LNCaP clone FGC (cell line): ENCODE data around the gene PITRM1.

Experiments
- DNase-seq: peaks from one replicate; pipeline ENCODE4 v3.0.0-alpha.2; 2011; ENCODE audit warnings: low read depth
- H3K4me3 ChIP-seq: 2 replicates; pipeline ENCODE4 v1.5.1; 2011; ENCODE audit warnings: mild to moderate bottlenecking, low read depth, low read length, control low read depth
- TF ChIP-seq, protein P1 (sequence below): IDR thresholded peaks from 2 replicates; pipeline ENCODE4 v1.5.1; 2012; ENCODE audit warnings: mild to moderate bottlenecking; ENCODE audit not compliant: control insufficient read depth, insufficient read depth; ENCODE audit errors: extremely low read depth

Gene PITRM1

DNA sequence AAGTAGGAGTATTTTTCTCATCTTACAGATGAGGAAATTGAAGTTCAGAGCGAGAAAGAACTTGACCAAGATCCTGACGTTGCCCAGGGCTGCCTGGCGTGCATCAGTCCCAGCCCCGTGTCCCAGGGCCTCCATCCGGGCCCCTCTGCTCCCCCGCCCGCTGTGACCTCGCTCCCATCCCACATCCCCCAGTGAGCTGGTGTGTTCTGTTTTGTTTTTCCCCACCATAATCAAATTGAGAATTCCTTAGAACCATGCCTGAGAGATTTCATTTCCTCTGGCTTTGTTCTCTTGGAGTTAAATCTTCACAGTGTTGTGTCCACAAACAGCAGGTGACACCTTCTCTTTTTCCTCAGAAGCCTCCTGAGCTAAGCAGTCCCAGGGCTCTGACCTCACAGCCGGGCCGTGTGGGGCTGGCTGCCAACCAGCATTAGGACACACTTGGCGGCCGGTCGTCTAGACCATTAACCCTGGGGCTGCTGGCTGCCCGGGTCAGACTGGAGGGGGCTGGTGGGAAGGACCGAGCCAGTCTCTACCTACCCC lies 60.9 kb downstream of the PITRM1 start:
- TF ChIP-seq, protein P1, sequence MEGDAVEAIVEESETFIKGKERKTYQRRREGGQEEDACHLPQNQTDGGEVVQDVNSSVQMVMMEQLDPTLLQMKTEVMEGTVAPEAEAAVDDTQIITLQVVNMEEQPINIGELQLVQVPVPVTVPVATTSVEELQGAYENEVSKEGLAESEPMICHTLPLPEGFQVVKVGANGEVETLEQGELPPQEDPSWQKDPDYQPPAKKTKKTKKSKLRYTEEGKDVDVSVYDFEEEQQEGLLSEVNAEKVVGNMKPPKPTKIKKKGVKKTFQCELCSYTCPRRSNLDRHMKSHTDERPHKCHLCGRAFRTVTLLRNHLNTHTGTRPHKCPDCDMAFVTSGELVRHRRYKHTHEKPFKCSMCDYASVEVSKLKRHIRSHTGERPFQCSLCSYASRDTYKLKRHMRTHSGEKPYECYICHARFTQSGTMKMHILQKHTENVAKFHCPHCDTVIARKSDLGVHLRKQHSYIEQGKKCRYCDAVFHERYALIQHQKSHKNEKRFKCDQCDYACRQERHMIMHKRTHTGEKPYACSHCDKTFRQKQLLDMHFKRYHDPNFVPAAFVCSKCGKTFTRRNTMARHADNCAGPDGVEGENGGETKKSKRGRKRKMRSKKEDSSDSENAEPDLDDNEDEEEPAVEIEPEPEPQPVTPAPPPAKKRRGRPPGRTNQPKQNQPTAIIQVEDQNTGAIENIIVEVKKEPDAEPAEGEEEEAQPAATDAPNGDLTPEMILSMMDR: no peak
- no peak for DNase-seq

DNA sequence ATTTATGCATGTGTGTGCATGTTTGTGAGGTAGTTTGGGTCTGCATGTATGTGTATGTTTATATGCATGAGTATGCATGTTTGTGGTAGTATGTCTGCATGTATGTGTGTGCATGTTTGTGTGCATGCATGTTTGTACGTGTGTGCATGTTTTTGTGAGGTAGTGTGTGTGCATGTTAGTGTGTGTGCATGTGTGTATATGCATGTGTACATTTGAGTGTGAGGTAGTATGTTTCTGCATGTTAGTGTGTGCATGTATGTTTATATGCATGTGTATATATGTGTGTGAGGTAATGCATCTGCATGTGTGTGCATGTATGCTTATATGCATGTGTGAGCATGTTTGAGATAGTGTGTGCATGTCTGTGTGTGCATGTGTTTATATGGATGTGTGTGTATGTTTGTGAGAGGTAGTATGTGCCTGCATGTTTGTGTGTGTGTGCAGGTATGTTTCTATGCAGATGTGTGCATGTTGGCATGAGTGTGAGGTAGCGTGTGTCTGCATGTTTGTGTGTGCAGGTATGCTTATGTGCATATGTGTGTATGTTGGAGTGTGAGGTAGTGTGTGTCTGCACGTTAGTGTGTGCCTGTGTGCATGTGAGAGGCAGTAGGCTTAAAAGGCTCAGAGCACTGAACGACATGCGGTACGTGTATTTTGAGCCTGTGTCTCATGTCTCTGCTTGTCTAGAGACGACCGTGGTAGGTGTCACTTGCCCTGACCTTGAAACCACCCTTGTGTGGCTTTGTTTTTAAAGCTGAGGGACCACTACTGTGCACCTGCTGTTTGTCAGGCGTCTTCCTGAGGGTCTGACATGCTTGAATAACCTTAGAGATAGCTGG lies 61.6 kb downstream of the PITRM1 start:
- DNase-seq: no peak
- H3K4me3 ChIP-seq: no peak overlapping the region
- TF ChIP-seq, protein P1: no peak

More for the DNA sequence above, 60.9 kb downstream of the PITRM1 start:
- no peak overlapping the region for H3K4me3 ChIP-seq

DNA sequence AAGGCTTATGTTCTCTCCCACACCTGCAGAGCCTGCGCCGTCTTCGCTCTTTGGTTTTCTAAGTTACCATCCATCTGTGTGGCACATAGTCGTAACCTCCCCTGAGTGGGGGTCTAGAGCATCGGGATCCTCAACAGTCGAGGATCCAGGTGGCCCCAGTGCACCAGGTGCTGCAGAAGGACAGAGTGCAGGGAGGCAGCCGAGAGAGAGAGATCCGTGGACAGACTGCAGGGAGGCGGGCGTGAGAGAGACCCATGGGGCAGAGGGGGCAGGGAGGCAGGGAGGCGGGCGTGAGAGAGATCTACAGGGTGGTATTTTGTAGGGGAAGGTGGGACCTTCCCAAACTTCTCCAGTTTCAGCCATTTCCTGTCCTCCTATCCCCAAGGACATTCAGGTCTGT lies 62.9 kb downstream of the PITRM1 start:
- TF ChIP-seq, protein P1: no peak
- no peak for DNase-seq
- no peak overlapping the region for H3K4me3 ChIP-seq

DNA sequence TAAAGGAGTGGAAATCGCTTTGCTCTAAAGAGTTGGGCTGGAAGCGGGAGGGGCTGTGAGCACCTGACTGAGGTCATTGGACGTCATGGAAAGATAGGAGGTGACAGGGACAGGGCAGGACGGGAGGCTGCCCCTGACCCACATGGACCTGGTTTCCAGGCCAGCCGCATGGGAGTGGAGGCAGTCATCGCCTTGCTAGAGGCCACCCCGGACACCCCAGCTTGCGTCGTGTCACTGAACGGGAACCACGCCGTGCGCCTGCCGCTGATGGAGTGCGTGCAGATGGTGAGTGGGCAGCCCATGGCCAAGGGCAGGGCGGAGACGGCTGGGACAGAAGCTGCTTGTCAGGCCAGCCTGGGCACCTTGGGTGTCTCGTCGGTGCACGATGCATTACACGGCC lies 63.4 kb downstream of the PITRM1 start:
- no peak overlapping the region for H3K4me3 ChIP-seq
- DNase-seq: no peak
- TF ChIP-seq, protein P1: no peak

DNA sequence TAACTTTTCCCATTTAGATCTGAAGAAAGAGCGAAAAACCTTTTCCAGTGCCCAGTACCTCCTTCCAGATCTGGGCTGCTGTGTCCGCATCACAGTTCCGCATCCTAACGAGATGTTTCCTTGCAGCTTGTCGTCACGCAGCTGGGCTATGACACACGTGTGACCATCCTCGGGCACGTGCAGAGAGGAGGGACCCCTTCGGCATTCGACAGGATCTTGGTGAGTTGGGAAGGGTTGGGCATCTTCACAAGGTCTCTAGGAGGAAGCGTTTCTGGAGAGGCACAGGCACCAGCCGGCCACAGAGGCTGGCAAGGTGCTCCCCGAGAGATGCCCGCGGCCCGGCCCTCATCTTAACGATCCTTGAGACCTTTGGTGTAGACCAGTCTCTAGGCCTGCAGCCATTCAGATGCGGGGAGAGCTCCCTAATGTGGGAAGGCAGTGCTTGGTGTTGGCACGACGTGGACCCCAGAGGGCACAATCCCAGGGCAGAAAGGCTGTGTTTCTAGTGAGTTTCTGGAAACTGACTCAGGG lies 63.9 kb downstream of the PITRM1 start:
- no peak overlapping the region for H3K4me3 ChIP-seq
- DNase-seq: no peak
- TF ChIP-seq, protein P1: no peak

DNA sequence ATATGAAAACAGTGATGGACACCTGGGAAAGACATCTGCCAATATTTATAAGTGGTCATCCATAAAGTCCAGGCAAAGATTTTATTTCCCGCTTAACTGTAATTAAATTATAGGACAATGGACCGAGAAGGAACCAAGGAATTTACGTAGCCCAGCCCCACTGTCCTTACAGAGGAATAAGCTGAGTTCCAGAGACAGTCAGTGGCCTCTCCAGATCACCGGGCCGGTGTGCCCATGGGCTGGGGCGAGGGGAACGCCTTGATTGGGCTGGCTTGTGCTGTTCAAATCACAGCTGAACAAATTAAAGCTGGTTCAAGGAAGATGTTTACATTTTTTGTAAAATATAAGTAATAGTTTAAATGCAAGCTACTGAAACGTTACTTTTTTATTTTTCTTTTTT lies 64.5 kb downstream of the PITRM1 start:
- no peak overlapping the region for H3K4me3 ChIP-seq
- DNase-seq: no peak
- TF ChIP-seq, protein P1: no peak
